ENCODE results near the gene TLE4.
"Not testable (repeated sequence)": the region's sequence is repeated elsewhere in the genome, so short reads cannot be mapped to it uniquely, and the experiment has no call there.

Gene TLE4

GRCh38 chr9:79639354-79639753 is 67.6 kb downstream of the TLE4 start:
- DNase-seq: no peak

- not testable (repeated sequence) for DNase-seq
Measured at GRCh38 chr9:79640067-79640466, 68.3 kb downstream of the TLE4 start.

GRCh38 chr9:79641070-79641469 is 69.3 kb downstream of the TLE4 start:
- DNase-seq: no peak

GRCh38 chr9:79642671-79643070 is 70.9 kb downstream of the TLE4 start:
- DNase-seq: no peak

GRCh38 chr9:79644048-79644447 is 72.3 kb downstream of the TLE4 start:
- DNase-seq: no peak

- no peak for DNase-seq
Measured at GRCh38 chr9:79644601-79645000, 72.8 kb downstream of the TLE4 start.

- DNase-seq: no peak
Measured at GRCh38 chr9:79645110-79645509, 73.3 kb downstream of the TLE4 start.

GRCh38 chr9:79646096-79646495 is 74.3 kb downstream of the TLE4 start:
- DNase-seq: no peak

- no peak for DNase-seq
Measured at GRCh38 chr9:79651251-79651795, 79.6 kb downstream of the TLE4 start.

GRCh38 chr9:79652598-79652997 is 80.8 kb downstream of the TLE4 start:
- no peak for DNase-seq

GRCh38 chr9:79654591-79655382 is 83.0 kb downstream of the TLE4 start:
- not testable (repeated sequence) for DNase-seq

- DNase-seq: no peak
Measured at GRCh38 chr9:79655551-79655950, 83.8 kb downstream of the TLE4 start.

GRCh38 chr9:79656169-79656568 is 84.4 kb downstream of the TLE4 start:
- DNase-seq: no peak

- DNase-seq: no peak
Measured at GRCh38 chr9:79657891-79658290, 86.1 kb downstream of the TLE4 start.

GRCh38 chr9:79658926-79659325 is 87.2 kb downstream of the TLE4 start:
- DNase-seq: no peak

GRCh38 chr9:79660615-79661014 is 88.8 kb downstream of the TLE4 start:
- DNase-seq: no peak

- DNase-seq: peak; percentile 59
Measured at GRCh38 chr9:79661279-79661678, 89.5 kb downstream of the TLE4 start.

GRCh38 chr9:79661886-79662536 is 90.2 kb downstream of the TLE4 start:
- DNase-seq: no peak

GRCh38 chr9:79662537-79662956 is 90.8 kb downstream of the TLE4 start:
- DNase-seq: no peak

- DNase-seq: no peak
Measured at GRCh38 chr9:79663300-79663699, 91.5 kb downstream of the TLE4 start.

GRCh38 chr9:79663878-79664277 is 92.1 kb downstream of the TLE4 start:
- DNase-seq: no peak

GRCh38 chr9:79664375-79664831 is 92.6 kb downstream of the TLE4 start:
- DNase-seq: no peak

GRCh38 chr9:79665369-79665768 is 93.6 kb downstream of the TLE4 start:
- no peak for DNase-seq

GRCh38 chr9:79665931-79666330 is 94.2 kb downstream of the TLE4 start:
- no peak for DNase-seq
